NCI-H774 (cell line): ENCODE data around the gene NIPAL4.
"Not testable (repeated sequence)": the region's sequence is repeated elsewhere in the genome, so short reads cannot be mapped to it uniquely, and the experiment has no call there.

ENCODE experiments used
- DNase-seq: peaks from one replicate; lab custom pipeline; 2025; lab: John Stamatoyannopoulos, UW

The NIPAL4 gene

DNA sequence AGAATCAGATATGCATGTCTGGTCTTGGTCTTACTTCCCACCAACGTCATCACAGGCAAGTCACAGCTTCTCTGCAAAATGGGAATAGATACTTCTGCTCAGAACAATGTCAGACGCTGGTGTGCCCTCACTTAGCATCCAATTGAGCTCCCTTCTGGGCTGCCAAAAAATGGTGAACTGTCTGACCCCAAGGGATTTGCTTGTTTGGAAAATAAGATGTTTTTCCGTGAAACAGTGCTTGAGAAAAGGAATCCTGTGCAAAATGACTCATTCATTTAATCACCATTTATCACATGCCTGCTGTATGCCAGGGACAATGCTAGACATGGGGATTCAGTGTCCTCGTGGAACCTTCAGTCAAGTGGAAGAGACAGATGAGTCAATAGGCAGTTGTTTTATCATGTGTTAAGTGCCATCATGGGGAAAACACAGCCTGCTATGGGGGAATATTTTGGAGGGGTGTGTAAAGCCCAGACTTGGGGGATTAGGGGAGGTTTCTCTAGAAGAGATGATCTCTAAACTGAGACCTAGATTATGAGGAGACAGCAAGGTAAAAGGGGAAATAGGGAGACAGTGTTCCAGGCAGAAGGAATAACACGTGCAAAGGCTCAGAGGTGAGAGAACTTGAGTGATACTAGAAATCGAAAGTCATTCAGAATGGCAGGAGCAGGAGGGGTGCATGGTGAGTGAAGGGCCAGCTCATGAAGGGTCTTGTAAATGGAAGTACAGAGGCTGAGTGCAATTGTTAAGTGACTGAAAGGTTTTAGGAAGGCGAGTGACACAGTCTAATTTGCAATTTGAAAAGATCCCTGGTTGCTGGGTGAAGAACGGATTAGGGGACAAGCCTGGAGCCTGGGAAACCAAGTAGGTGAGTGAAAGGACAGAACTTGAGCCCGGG lies 3.9 kb downstream of the NIPAL4 start:
- DNase-seq: no peak

DNA sequence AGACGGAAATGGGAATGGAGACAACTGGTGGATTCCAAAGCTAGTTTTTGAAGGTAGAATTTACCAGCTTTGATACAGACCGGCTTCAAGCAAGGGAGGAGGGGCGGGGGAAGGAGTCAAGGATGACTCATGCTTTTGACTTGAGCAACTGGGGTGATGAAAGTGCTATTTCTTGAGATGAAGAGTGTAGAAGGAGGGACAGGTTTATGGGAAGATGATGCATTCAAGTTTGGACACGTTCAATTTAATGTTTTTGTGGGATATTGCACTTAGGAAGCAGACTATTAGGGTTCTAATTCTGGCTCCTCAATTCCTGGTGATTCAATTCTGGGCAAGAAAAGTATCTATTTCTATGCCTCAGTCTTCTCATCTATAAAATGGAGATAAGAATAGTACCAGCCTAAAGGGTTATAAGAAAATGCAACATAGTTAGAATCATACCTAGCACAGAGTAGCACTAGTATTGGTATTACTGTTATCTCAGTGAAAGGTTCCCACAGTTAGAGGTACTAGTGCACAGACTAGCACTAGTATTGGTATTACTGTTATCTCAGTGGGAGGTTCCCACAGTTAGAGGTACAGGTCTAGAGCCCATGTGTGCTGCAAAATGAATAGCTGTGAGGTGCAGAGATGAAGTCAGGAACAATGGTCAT lies 4.6 kb downstream of the NIPAL4 start:
- DNase-seq: no peak

DNA sequence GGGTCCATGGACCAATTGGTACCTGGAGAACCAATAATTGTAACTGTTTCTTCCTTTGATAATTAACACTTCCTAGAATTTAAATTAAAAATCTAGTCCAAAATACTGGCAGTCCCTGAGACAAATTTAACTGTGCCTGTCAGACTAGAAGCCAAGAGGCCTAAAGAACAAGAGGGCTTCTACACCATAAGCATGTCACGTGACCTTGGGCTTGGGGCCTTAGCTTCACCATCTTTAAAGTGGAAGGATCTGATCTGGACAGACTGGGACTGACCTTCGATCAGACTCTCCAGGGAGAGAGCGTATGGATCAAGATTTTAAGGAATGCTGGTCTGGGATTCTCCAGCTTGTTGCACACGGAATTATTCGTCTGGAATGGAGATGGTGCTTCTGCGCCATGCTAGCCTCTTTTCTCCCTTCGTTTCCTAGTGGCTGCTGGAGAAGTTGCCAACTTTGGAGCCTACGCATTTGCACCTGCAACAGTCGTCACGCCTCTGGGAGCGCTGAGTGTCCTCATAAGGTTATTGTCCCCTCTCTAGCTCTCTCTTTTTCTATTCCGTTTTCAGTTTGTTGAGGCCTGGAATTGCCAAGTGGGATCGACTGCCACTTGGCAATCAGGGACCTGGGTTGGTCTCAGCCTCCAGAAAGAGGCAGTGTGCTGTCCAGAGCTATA lies 8.4 kb downstream of the NIPAL4 start:
- DNase-seq: no peak

DNA sequence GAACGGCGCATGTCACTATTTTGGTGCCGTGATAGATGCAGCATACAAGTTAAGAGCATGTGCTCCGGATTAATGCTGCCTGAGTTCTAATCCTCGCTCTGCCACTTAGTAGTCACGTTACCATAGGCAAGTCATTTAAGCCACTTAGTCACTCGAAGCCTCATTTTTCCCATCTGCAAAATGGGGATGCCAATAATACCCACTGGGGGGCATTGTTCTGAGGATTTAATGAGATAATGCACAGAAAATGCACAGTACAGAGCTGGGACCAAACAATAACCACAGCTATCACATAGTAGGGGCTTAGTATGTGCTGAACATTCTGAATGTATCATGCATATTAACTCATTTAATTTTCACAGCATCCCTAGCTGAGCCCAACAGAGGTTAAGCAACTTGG lies 9.1 kb downstream of the NIPAL4 start:
- DNase-seq: no peak

DNA sequence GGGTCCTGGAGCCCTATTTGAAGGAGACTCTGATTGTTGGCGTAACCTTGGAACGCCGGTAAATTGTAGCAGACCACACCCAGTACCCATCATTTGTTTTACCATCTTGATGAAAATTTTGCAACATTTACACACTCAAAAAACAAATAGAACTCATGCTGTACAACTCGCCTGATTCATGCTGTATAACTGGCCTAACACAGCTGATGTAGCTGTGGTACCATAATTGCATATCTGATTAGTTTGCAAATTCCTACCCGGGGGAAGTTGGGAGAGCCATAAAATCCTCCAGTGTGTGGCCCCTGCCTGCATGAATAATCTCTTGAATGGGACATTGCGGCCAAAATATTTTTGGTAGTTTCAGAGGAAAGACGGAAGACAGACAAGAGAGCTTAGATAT lies 9.7 kb downstream of the NIPAL4 start:
- DNase-seq: no peak

DNA sequence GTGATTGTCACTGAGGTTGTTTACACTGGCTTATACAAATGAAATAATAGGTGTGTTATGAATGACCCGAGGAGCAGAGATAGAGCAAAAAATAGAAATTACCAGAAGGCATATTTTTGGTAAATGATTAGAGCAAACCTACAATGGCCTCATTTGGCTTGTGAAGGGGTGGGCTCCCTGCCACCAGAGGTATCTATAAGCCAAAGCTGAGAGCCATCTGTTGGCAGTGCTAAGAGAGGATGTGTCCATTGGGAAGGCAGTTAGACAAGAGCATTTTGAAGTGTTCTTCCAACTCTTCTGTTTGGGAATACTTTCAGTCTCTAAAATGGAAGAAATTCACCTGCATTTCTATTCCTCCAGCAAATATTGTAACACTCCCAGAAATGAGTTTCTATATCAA lies 10.6 kb downstream of the NIPAL4 start:
- DNase-seq: no peak

DNA sequence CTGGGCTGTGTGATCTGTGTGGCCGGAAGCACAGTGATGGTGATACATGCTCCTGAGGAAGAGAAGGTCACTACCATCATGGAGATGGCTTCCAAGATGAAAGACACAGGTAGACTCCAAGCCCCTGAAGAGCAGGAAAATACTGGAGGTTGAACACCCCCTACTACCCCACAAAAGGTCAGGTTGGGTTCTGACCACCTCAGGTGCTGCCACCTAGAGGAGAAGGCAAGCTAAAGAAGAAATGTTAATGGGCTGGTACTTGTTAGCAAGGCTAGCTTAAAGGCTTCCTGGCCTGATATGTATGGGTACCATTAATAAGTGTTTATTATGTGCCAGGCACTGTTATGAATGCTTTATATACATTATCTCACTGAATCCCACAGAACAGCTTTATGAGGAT lies 11.7 kb downstream of the NIPAL4 start:
- no peak for DNase-seq

DNA sequence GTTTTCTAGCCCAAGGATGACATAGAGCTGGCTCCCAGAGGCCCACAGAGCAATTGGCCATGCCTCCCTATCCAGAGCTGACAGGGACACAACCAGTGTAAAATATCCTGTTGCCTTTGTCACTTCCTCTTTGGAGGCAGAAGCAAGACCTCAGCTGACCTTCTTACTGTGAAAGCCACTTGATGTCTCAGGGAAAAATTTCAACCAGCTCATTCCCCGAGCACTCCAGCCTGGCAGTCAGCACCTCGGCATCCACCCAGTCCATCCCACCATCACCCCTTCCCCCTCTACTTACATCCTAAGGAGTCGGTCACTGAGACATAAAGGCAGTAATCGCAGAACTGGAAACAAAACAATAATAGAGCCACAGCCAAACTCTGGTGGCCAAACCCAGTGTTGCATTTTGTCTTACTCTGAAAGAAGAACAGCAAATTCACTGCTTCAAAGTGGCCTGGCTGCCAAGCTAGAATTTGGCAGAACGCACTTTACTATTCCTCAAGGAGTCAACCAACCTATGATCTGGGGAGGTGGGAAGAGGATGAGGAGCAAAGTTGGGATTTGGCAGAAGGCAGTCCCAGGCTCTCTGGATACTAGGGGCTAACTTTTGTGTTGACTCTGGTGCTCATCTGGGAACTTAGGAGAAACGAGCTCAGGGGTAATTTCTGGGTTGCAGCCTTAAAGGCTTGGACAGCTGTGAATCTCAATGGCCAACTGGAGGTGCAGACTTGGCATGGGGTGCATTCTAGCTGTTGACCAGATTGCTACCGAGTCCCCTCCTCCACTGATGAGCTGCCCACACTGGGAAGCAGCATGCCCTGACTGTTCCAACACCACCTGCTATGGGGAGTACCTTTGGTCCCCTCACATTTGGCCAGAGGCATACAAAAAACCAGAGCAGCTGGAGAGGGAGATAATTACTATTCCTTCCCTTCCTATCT lies 13.6 kb downstream of the NIPAL4 start:
- DNase-seq: no peak

DNA sequence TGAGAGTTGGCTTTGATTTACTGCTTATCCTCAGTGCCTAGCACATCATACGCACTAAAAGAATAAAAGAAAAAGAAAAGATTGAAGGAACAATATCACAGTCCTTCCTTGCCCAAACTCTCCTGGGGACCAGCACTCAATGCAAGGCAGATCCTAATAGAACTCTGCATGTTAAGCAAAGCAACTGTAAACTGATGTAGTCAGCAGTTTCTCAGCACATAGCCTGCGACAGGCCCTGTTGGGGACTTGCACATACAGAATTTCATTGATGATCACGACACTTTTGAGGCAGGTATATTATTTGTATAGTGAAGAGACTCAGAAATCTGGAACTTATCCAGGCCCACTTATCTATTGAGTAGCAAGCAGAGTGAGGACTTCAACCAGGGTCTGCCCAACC lies 15.4 kb downstream of the NIPAL4 start:
- DNase-seq: no peak

DNA sequence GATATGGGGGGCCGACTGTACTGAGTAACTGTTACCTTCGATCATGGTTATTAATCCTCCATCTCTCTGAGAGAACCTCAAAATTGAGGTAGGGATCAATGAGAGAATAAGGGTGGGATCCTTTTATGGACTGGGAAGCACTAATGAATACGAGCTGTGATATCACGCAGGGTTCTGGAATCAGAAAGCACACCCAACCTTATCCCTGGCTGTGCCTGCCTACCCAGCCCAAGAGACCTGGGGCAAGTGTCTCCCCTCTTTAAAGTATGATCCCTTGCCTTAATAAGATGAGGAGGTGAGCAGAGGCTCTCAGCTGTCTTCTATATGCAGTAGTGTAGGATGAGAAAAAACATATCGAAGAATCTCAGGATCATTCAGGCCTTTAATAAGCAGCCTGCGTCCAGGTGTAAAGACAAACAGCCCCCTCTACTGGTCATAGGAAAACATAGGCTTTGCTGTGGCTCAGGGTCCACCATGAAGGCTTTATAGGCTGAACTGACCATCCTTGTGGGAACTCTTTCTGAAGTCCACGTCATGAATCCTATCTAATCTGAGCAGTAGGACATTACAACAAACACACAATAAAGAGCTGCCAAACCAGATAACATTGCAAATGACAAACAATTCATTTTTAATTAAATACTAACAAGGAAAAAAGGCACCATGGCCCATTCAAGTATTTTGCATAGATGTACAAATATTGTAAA lies 16.8 kb downstream of the NIPAL4 start:
- DNase-seq: peak; percentile 60

DNA sequence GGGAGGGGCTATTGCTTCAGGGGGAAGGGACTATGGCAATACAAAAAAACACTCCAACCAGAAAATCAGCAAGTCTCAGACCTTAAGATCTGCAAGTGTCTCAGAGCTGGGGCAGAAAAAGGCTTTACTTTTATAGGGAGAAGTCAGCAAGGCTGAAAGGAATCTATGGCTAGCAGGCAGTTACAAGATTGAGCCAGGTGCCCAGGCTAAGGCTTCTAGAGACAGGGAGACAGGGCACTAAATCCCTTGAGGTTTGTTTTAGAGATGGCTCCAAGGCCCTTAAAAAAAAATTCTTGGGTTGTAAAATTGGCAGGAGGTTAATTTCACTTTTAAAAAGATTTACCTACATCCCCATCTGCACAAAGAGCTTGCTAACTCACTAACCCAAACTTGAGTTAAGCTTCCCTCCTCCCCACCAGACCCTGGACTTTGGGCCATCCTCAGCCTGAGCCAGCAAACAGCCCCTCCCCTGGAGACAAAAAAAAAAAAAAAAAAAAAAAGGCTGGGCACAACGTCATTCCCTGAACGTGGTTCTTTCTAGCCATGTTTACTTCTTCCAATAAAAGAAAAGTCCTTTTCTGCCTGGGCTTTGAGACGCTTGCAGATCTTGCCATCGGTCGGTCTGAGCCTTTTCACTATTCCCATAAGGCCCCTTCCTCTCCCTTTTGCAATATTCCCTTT lies 17.9 kb downstream of the NIPAL4 start:
- no peak for DNase-seq

DNA sequence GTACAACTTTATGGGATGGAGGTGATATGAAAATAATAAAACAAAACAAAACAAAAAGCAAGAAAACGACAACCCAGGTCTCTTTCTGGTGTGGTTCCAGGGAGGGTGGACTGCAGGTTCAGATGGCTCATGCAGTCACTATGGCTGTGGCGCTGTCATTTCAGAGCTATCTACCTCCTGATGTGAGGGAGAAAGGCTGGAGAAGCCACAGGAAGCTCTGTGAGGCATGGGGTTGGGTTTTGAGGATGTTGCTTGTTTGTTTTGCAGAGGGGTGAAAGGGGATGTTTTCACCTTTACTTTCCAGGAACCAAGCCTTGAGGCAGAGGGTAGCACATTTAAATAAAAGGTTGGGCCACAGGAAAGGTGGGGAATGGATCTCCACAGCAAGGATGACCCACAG lies 18.7 kb downstream of the NIPAL4 start:
- no peak for DNase-seq

DNA sequence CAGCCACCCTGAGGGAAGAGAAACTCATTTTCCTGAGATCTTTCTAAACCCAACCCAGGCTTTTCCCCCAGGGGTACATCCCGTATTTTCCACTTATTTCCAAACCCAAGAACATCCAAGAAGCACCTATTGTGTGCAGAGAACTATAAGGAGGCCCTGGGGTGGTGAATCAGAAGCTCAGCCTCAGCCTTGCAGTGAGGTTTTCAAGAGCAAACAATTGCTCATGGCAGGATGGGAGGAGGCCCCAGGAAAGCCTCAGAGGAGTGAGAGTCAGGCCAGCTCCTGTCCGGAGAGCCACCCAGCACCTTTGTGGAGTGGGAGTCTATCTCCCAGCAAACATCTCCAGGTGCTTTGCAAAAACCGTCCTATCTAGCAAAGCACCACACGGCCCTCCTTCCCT lies 19.2 kb downstream of the NIPAL4 start:
- no peak for DNase-seq

DNA sequence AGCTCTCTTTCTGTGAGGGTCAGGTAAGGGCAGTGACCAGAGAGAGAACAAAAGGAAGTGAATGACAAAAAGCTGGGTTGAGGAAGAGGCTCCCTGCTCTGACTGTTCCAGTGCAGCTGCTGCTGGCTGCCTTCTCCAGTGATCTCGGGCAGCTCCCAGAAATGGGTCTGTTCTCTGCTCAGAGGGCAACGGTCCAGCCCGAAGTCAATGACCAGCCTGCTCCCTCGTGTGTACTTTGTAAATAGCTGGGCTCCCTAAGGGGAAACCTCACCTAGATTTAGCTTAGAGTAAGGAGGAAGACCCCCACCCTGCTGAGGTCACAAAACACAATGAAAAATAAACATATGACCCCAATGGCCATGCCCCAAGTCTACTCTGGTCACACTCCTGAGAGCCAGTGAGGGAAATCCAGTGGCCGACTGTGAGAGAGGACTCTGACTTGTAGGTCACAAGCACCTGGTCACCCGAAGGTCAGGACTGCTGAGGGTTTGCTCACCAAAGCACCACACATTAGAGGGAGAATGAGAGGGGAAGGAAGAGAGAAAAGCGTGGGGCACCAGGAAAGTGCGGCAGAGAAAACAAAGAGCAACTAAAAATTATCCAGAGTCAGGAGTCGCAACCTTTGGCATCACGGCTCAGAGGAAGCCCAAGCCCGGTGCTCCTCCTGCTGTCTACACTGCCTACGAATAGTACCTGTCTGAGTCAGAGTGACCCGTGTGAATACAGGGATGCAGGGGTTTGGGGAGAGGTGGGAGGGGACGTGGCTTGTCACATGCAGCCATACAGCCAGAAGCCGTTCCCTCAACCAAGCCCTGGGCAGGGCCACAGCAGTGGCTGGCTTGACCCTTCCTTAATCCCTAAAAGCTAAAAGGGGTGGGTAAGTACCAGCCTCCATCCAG lies 19.8 kb downstream of the NIPAL4 start:
- no peak for DNase-seq

DNA sequence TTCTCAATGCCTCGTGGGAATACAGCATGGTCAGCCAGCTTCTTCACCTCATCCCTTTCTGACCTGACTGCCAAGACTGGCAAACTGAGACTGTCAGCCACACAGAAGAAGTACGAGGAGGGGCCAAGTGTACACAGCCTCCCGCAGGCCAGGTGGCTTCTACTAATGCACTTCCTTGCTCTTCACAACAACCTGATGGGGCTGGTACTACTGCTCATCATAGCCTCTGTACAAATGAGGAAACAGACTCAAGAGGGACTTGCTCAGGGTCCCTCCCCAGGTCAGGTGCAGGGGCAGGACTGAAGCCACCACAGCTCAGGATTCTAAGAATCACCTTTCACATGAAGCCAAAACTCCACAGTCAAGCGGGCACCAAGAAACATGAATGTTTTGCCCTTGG lies 21.3 kb downstream of the NIPAL4 start:
- DNase-seq: no peak

DNA sequence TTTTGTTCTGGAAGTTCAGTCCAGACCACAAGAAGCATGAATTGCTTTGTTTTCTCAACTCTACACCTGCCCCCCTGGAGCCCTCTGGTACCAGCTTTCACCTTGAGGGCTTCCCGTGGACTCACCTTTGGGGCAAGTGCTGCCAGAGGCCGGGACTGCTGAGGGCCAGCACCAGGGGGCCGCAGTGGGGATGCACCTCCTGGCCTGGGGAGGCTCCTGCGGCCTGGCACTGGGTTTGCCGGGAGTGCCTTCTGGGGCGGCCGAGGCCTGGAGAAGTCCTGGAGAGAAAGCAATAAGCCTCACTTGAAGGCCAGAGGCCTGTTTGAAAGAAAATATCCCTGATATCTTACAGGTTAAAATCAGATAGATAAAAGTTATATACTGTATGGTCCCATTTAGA lies 21.7 kb downstream of the NIPAL4 start:
- no peak for DNase-seq

DNA sequence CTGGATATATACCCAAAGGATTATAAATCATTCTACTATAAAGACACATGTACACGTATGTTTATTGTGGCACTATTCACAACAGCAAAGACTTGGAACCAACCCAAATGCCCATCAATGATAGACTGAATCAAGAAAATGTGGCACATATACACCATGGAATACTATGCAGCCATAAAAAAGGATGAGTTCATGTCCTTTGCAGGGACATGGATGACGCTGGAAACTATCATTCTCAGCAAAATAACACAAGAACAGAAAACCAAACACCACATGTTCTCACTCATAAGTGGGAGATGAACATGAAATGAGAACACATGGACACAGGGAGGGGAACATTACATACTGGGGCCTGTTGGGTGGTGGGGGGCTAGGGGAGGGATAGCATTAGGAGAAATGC lies 22.7 kb downstream of the NIPAL4 start:
- not testable (repeated sequence) for DNase-seq

DNA sequence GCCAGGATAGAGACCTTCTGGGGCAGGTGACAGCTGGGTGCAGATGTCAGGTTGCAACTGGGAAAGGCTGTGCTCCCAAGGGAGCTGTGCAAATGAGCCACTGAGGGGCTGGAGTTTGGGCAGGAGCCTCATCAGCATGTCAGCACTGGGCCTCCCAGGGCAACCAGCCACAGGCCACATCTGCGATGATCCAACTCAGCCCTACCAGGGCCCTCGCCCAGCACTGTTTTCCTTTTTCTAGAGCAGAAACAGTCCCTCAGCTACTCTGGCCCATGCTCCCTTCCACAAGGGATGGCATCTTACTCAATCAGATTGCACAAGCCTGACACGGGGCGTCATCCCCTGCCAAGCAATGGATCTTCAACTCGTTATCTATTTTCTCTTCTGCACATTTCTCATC lies 24.8 kb downstream of the NIPAL4 start:
- no peak for DNase-seq

DNA sequence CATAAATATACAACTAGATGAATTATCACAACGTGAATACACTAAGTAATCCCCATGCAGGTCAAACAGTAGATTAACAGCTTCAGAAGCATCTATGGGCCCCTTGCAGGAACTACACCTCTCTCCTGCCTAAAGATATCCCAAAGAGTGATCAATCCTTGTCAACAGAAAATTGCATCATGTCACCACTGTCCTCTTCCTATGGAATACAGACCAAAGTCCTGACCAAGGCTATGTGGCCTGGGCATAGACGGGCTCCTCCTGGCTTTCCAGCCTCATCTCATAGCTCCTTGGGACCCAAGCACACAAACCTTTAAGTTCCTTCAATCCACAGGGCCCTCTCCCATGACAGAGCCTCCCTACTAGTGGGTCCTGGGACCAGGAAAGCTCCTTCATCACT lies 25.3 kb downstream of the NIPAL4 start:
- no peak for DNase-seq

DNA sequence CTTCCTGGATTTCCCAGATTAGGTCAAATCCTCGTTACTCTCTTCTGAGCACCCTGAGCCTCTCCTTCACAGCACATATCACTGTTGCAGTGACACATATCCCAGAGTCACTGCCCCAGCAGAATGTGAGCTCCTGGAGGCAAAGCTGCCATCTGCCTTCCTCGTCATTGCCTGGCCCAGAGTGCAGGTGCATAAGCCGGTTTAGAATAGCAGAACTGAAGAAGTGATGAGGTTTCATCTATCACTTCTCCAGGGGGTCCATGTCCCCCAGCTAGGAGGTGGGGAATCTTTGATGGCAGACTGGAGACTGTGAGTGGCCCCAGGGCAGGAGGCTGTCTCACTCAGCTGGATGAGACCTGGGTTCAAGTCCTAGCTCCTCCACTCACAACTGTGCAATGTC lies 25.8 kb downstream of the NIPAL4 start:
- no peak for DNase-seq
